T-helper 1 cell treated with Interleukin-12 subunit alpha and Interleukin-12 subunit beta and Interleukin-4 antibody, amounts not matched to agents 30 μg/mL and 1 μg/mL, for 36 hours (primary cell): ENCODE measurements around the gene FAM8A1.
"Not testable (repeated sequence)": the region's sequence is repeated elsewhere in the genome, so short reads cannot be mapped to it uniquely, and the experiment has no call there.

ENCODE experiments used
- H3K27ac Mint-ChIP-seq: one replicate; pipeline ENCODE4 v1.8.0; 2021; ENCODE audit warnings: mild to moderate bottlenecking, mixed read lengths
- H3K27me3 Mint-ChIP-seq: one replicate; pipeline ENCODE4 v1.8.0; 2021; ENCODE audit warnings: low read depth, mixed read lengths
- H3K36me3 Mint-ChIP-seq: one replicate; pipeline ENCODE4 v1.8.0; 2021; ENCODE audit warnings: low read depth, mixed read lengths
- H3K4me1 Mint-ChIP-seq: one replicate; pipeline ENCODE4 v1.8.0; 2021; ENCODE audit warnings: low read depth, mixed read lengths
- H3K4me3 Mint-ChIP-seq: one replicate; pipeline ENCODE4 v1.8.0; 2021; ENCODE audit warnings: mild to moderate bottlenecking, moderate library complexity, mixed read lengths
- H3K9me3 Mint-ChIP-seq: one replicate; pipeline ENCODE4 v1.8.0; 2021; ENCODE audit warnings: mixed read lengths

The FAM8A1 gene

GRCh38 chr6:17586623-17587022 is 13.5 kb upstream of the FAM8A1 start:
- not testable (repeated sequence) for H3K9me3 Mint-ChIP-seq, H3K27ac Mint-ChIP-seq
- H3K27me3 Mint-ChIP-seq = peaks cover 11% of the 10 kb centered on the region

GRCh38 chr6:17588011-17588410 is 12.1 kb upstream of the FAM8A1 start:
- H3K9me3 Mint-ChIP-seq = no peaks in the 10 kb centered on the region
- H3K4me3 Mint-ChIP-seq = no peak overlapping the region
- peaks cover 15% of the 10 kb centered on the region for H3K4me1 Mint-ChIP-seq
- H3K36me3 Mint-ChIP-seq = no peaks in the 10 kb centered on the region
- H3K27me3 Mint-ChIP-seq = peaks cover 4% of the 10 kb centered on the region
- no peak overlapping the region for H3K27ac Mint-ChIP-seq

More at GRCh38 chr6:17586623-17587022, 13.5 kb upstream of the FAM8A1 start:
- not testable (repeated sequence) for H3K4me3 Mint-ChIP-seq, H3K36me3 Mint-ChIP-seq
- H3K4me1 Mint-ChIP-seq = peaks cover 15% of the 10 kb centered on the region

DNA sequence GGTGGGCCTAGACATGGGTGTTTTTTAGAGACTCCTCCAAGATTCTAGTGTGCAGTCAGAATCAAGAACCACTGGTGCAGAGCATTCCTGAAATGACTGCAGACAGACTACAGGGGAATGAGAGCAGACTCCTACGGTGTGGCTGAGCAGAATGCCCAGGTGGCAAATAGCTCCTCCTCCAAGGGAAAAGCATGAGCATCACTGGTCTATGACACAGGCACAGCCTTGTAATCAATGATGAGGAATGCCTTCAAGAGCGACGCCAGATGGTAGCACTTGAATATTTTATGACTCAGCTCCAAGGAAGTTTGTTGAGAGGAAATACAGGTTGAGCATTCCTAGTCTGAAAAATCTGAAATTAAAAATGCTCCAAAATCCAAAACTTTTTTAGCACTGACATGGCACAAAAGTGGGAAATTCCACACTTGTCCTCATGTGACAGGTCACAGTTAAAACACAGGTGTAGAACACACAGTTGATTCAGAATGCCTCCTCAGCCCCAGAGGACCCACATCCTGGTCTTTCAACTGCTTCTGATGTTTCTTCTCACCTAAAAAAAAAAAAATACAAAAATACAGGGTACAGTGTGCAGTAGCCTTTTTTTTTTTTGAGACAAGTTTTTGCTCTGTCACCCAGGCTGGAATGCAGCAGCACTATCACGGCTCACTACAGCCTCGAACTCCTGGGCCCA is 10.6 kb upstream of the FAM8A1 start:
- no peaks in the 10 kb centered on the region for H3K27me3 Mint-ChIP-seq
- no peaks in the 10 kb centered on the region for H3K9me3 Mint-ChIP-seq
- H3K4me1 Mint-ChIP-seq = peaks cover 10% of the 10 kb centered on the region
- no peaks in the 10 kb centered on the region for H3K36me3 Mint-ChIP-seq
- H3K4me3 Mint-ChIP-seq = no peak overlapping the region
- H3K27ac Mint-ChIP-seq = peak overlapping the region; percentile 16

- H3K4me1 Mint-ChIP-seq = peaks cover 10% of the 10 kb centered on the region
- H3K9me3 Mint-ChIP-seq = no peaks in the 10 kb centered on the region
- no peaks in the 10 kb centered on the region for H3K36me3 Mint-ChIP-seq
- H3K27ac Mint-ChIP-seq = no peak overlapping the region
- H3K27me3 Mint-ChIP-seq = no peaks in the 10 kb centered on the region
- no peak overlapping the region for H3K4me3 Mint-ChIP-seq
Observed at GRCh38 chr6:17591287-17591686, 8.8 kb upstream of the FAM8A1 start.

- Mint-ChIP-seq H3K36me3 (no peaks in the 10 kb centered on the region), H3K27ac (no peak overlapping the region), H3K27me3 (no peaks in the 10 kb centered on the region), H3K4me3 (no peak overlapping the region), H3K4me1 (peaks cover 10% of the 10 kb centered on the region), H3K9me3 (no peaks in the 10 kb centered on the region)
Observed at GRCh38 chr6:17593246-17593645, 6.9 kb upstream of the FAM8A1 start.

DNA sequence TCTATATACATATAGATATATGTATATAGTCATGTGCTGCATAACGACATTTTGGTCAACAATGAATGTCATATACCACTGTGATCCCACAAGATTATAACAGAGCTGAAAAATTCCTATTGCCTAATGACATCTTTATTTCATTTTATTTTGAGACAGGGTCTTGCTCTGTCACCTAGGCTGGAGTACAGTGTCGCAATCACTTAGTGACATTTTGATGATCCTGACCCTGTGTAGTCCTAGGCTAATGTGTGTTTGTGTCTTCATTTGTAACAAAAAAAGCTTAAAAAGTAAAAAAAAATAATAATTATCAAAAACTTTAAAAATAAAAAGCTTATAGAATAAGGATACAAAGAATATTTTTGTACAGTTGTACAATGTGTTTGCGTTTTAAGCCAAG is 4.0 kb upstream of the FAM8A1 start:
- H3K9me3 Mint-ChIP-seq = no peaks in the 10 kb centered on the region
- H3K27ac Mint-ChIP-seq = no peak overlapping the region
- peaks cover 12% of the 10 kb centered on the region for H3K4me1 Mint-ChIP-seq
- H3K4me3 Mint-ChIP-seq = no peak overlapping the region
- H3K36me3 Mint-ChIP-seq = no peaks in the 10 kb centered on the region
- H3K27me3 Mint-ChIP-seq = no peaks in the 10 kb centered on the region

DNA sequence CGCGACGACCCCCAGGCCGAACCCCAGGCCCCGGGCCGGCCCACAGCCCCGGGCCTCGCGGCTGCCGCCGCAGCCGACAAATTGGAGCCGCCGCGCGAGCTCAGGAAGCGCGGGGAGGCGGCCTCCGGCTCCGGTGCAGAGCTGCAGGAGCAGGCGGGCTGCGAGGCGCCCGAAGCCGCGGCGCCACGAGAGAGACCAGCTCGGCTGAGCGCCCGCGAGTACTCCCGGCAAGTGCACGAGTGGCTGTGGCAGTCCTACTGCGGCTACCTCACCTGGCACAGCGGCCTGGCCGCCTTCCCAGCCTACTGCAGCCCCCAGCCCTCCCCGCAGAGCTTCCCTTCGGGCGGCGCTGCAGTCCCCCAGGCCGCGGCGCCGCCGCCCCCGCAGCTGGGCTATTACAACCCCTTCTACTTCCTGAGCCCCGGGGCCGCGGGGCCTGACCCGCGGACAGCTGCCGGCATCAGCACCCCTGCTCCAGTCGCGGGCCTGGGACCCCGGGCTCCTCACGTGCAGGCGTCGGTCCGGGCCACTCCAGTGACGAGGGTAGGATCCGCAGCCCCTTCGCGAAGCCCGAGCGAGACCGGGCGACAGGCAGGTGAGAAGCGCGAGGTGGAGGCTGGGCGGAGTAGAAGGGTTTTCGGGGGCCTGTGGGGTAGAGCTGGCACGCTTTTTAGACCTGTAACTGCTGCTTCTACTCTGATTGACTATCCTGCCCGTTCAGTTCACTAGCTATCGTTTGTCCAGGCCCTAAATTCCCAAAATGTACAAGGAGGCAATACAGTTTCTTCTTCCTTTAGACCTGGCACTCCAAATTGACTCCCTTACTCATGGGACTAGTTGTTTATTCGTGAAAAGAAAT is 654 bp downstream of the FAM8A1 start:
- peak overlapping the region; percentile 81 for H3K4me3 Mint-ChIP-seq
- peaks cover 27% of the 10 kb centered on the region for H3K4me1 Mint-ChIP-seq
- H3K9me3 Mint-ChIP-seq = no peaks in the 10 kb centered on the region
- peak overlapping the region; percentile 70 for H3K27ac Mint-ChIP-seq
- H3K36me3 Mint-ChIP-seq = peaks cover 11% of the 10 kb centered on the region
- no peaks in the 10 kb centered on the region for H3K27me3 Mint-ChIP-seq

DNA sequence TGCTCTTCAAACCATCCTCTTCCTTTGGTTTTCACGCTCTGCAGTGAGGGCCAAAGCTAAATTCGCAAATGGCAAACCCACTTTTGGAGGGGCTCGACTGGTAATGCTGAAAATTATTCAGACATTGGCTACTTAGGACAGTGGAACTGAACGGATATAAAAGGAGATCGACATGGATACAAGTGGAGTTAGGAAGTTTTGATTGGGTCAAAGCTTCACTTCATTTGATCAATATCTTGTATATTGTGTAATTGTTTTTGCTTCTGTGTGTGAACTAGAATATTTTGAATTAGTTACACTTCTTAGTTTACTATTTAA is 1.2 kb downstream of the FAM8A1 start:
- H3K27ac Mint-ChIP-seq = peak overlapping the region; percentile 70
- H3K9me3 Mint-ChIP-seq = no peaks in the 10 kb centered on the region
- no peaks in the 10 kb centered on the region for H3K27me3 Mint-ChIP-seq
- peak overlapping the region; percentile 81 for H3K4me3 Mint-ChIP-seq
- peaks cover 14% of the 10 kb centered on the region for H3K36me3 Mint-ChIP-seq
- H3K4me1 Mint-ChIP-seq = peaks cover 27% of the 10 kb centered on the region

DNA sequence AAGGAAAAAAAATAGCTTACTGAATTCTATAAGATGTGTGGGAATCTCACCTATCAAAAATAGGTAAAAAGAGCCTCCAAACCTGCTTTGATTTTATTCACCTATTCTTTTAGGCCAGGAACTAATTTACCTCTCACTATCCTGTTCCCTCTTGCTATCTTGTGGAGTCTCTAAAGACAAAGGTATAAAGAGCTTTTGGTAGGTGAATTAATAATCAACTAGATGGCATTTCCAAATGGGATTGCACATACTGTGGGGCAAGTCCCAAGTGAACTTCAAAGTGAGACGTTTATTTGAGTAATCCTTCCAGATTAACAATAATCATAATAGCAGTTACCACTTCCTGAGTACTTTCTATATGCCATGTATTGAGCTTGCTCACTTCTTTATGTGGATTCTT is 2.8 kb downstream of the FAM8A1 start:
- H3K4me1 Mint-ChIP-seq = peaks cover 27% of the 10 kb centered on the region
- H3K4me3 Mint-ChIP-seq = no peak overlapping the region
- no peak overlapping the region for H3K27ac Mint-ChIP-seq
- H3K9me3 Mint-ChIP-seq = no peaks in the 10 kb centered on the region
- H3K27me3 Mint-ChIP-seq = no peaks in the 10 kb centered on the region
- H3K36me3 Mint-ChIP-seq = peaks cover 17% of the 10 kb centered on the region

GRCh38 chr6:17606606-17607005 is 6.5 kb downstream of the FAM8A1 start:
- Mint-ChIP-seq H3K9me3 (no peaks in the 10 kb centered on the region), H3K4me1 (peaks cover 16% of the 10 kb centered on the region), H3K36me3 (peaks cover 22% of the 10 kb centered on the region), H3K27me3 (no peaks in the 10 kb centered on the region), H3K4me3 (no peak overlapping the region), H3K27ac (no peak overlapping the region)

- H3K27ac Mint-ChIP-seq = no peak overlapping the region
- peaks cover 4% of the 10 kb centered on the region for H3K4me1 Mint-ChIP-seq
- H3K4me3 Mint-ChIP-seq = no peak overlapping the region
- no peaks in the 10 kb centered on the region for H3K27me3 Mint-ChIP-seq
- peaks cover 27% of the 10 kb centered on the region for H3K36me3 Mint-ChIP-seq
- no peaks in the 10 kb centered on the region for H3K9me3 Mint-ChIP-seq
Observed at GRCh38 chr6:17610835-17611234, 10.7 kb downstream of the FAM8A1 start.

DNA sequence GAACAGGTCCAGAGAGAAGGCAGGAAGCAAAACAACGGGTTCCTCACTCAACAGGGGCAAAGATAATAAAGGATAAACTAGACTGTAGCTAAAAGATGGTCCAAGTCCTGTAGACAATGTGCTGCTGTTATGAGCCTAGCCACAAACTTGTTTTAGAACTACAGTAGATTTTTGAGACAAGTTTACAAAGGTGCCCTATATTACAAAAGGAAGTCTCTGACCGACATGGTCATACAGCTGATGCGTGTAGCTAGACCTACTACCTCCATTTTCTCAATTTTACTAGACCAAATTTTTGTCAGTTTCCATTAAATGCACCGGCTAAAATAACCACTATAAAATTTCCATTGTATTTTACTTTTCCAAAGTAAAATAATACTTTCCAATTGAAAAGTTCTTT is 11.9 kb downstream of the FAM8A1 start:
- no peak overlapping the region for H3K4me3 Mint-ChIP-seq
- no peaks in the 10 kb centered on the region for H3K9me3 Mint-ChIP-seq
- H3K4me1 Mint-ChIP-seq = peaks cover 4% of the 10 kb centered on the region
- H3K27ac Mint-ChIP-seq = no peak overlapping the region
- peaks cover 31% of the 10 kb centered on the region for H3K36me3 Mint-ChIP-seq
- no peaks in the 10 kb centered on the region for H3K27me3 Mint-ChIP-seq

GRCh38 chr6:17615794-17616193 is 15.7 kb downstream of the FAM8A1 start:
- Mint-ChIP-seq H3K27me3 (no peaks in the 10 kb centered on the region), H3K4me1 (peaks cover 10% of the 10 kb centered on the region), H3K9me3 (no peaks in the 10 kb centered on the region), H3K27ac (no peak overlapping the region), H3K36me3 (peaks cover 48% of the 10 kb centered on the region), H3K4me3 (no peak overlapping the region)

GRCh38 chr6:17621003-17621402 is 20.9 kb downstream of the FAM8A1 start:
- Mint-ChIP-seq H3K36me3 (peaks cover 48% of the 10 kb centered on the region), H3K4me3 (no peak overlapping the region), H3K27me3 (no peaks in the 10 kb centered on the region), H3K4me1 (peaks cover 19% of the 10 kb centered on the region), H3K9me3 (no peaks in the 10 kb centered on the region), H3K27ac (peak overlapping the region; percentile 4)

GRCh38 chr6:17622144-17622543 is 22.0 kb downstream of the FAM8A1 start:
- Mint-ChIP-seq H3K9me3 (no peaks in the 10 kb centered on the region), H3K4me1 (peaks cover 19% of the 10 kb centered on the region), H3K36me3 (peaks cover 40% of the 10 kb centered on the region), H3K4me3 (no peak overlapping the region), H3K27me3 (no peaks in the 10 kb centered on the region), H3K27ac (no peak overlapping the region)
